CD14-positive monocyte (primary cell): ENCODE results near the gene GTF2H4. TPM values are rescaled to one million over a fixed set of nuclear protein-coding genes. Genes with fewer than 3 reads are reported as not detected.

Experiments
- DNase-seq, 3 donors: peaks; one replicate each; pipeline ENCODE4 v3.0.0-alpha.2; 2011 to 2022
- H2AFZ ChIP-seq: 2 replicates; pipeline ENCODE4 v1.6.0; 2012; ENCODE audit warnings: mild to moderate bottlenecking, low read depth, low read length, inconsistent platforms; ENCODE audit not compliant: insufficient read depth, poor library complexity, severe bottlenecking
- H3K27ac ChIP-seq, 2 donors: 1 replicate in 1 of 2; 2 replicates in 1 of 2; pipeline ENCODE4 v1.5.1; 2012 to 2013; ENCODE audit warnings: low read length in 2 of 2, control low read depth in 1 of 2, inconsistent platforms in 1 of 2, low read depth in 1 of 2, mild to moderate bottlenecking in 1 of 2
- H3K27me3 ChIP-seq, 2 donors: one replicate each; pipeline versions ENCODE4 v1.6.0 to v1.6.1; 2011 to 2013; ENCODE audit warnings: low read length in 2 of 2; ENCODE audit not compliant: control insufficient read depth in 2 of 2, insufficient read depth in 2 of 2
- H3K36me3 ChIP-seq, 2 donors: replicated peaks in 1 of 2; 1 replicate in 1 of 2; 2 replicates in 1 of 2; pipeline versions ENCODE4 v1.5.1 to v1.6.1; 2012 to 2013; ENCODE audit warnings: low read length in 2 of 2, control low read depth in 1 of 2, inconsistent platforms in 1 of 2, mild to moderate bottlenecking in 1 of 2; ENCODE audit not compliant: insufficient read depth in 2 of 2, control insufficient read depth in 1 of 2
- H3K4me1 ChIP-seq, 2 donors: 1 replicate in 1 of 2; 2 replicates in 1 of 2; pipeline versions ENCODE4 v1.5.1 to v1.6.1; 2012 to 2013; ENCODE audit warnings: low read length in 2 of 2, control low read depth in 1 of 2, inconsistent platforms in 1 of 2, mild to moderate bottlenecking in 1 of 2, moderate library complexity in 1 of 2; ENCODE audit not compliant: insufficient read depth in 2 of 2, control insufficient read depth in 1 of 2
- H3K4me2 ChIP-seq: replicated peaks from 2 replicates; pipeline ENCODE3; 2012; ENCODE audit warnings: low read length, moderate library complexity, mild to moderate bottlenecking; ENCODE audit not compliant: poor library complexity, severe bottlenecking; ENCODE audit errors: extremely low read depth
- H3K4me3 ChIP-seq, 3 experiments: fragments of 200-600 bp in 1 of 3; sonication (generic) in 1 of 3; replicated peaks in 1 of 3; 1 replicate in 2 of 3; 2 replicates in 1 of 3; pipeline ENCODE4 v1.5.1; 2011 to 2013; ENCODE audit warnings: low read length in 3 of 3, mild to moderate bottlenecking in 3 of 3, control low read depth in 2 of 3, low read depth in 2 of 3, inconsistent platforms in 1 of 3, moderate library complexity in 1 of 3
- H3K79me2 ChIP-seq: 2 replicates; pipeline ENCODE4 v1.6.0; 2012; ENCODE audit warnings: mild to moderate bottlenecking, control low read depth, inconsistent platforms, low read length, moderate library complexity; ENCODE audit not compliant: insufficient read depth
- H3K9ac ChIP-seq: 2 replicates; pipeline ENCODE4 v1.6.0; 2017; ENCODE audit warnings: low read length, mild to moderate bottlenecking; ENCODE audit not compliant: insufficient read depth, poor library complexity, severe bottlenecking
- H3K9me3 ChIP-seq, 2 donors: replicated peaks in 1 of 2; 1 replicate in 1 of 2; 2 replicates in 1 of 2; pipeline versions ENCODE4 v1.5.1 to v1.6.1; 2012 to 2013; ENCODE audit warnings: low read length in 2 of 2, control low read depth in 1 of 2; ENCODE audit not compliant: control insufficient read depth in 1 of 2, insufficient read depth in 1 of 2
- H4K20me1 ChIP-seq: 2 replicates; pipeline ENCODE4 v1.6.0; 2012; ENCODE audit warnings: mild to moderate bottlenecking, low read length, control low read depth, moderate library complexity; ENCODE audit not compliant: insufficient read depth
- H3K27ac Mint-ChIP-seq, 7 donors: one replicate each; pipeline ENCODE4 v1.8.0; 2020; ENCODE audit warnings: mild to moderate bottlenecking in 7 of 7, mixed read lengths in 7 of 7, moderate library complexity in 6 of 7, inconsistent platforms in 2 of 7
- H3K27me3 Mint-ChIP-seq, 3 donors: one replicate each; pipeline ENCODE4 v1.8.0; 2021 to 2022; ENCODE audit warnings: low read depth in 3 of 3, mild to moderate bottlenecking in 3 of 3, mixed read lengths in 3 of 3, moderate library complexity in 3 of 3, inconsistent platforms in 1 of 3
- H3K36me3 Mint-ChIP-seq, 2 donors: one replicate each; pipeline ENCODE4 v1.8.0; 2020; ENCODE audit warnings: mixed read lengths in 2 of 2, inconsistent platforms in 1 of 2, mild to moderate bottlenecking in 1 of 2
- H3K4me1 Mint-ChIP-seq: one replicate; pipeline ENCODE4 v1.8.0; 2020; ENCODE audit warnings: mild to moderate bottlenecking, mixed read lengths
- H3K4me3 Mint-ChIP-seq, 2 donors: one replicate each; pipeline ENCODE4 v1.8.0; 2020; ENCODE audit warnings: mild to moderate bottlenecking in 2 of 2, mixed read lengths in 2 of 2, moderate library complexity in 1 of 2
- H3K9me3 Mint-ChIP-seq, 7 donors: one replicate each; pipeline ENCODE4 v1.8.0; 2020 to 2022; ENCODE audit warnings: mixed read lengths in 7 of 7, mild to moderate bottlenecking in 6 of 7, moderate library complexity in 6 of 7, inconsistent platforms in 2 of 7
- CTCF ChIP-seq: fragments of 200-600 bp; IDR thresholded peaks from one replicate; pipeline ENCODE4 v1.8.0; 2022; ENCODE audit warnings: antibody characterized with exemption, mild to moderate bottlenecking
- WGBS: methylation state at CpG from one replicate; pipeline ENCODE4 v1.1.5; 2013; ENCODE audit warnings: missing lambda C conversion rate; ENCODE audit not compliant: insufficient coverage; 5-methylcytosine and 5-hydroxymethylcytosine counted together
- intact Hi-C, 2 donors: fragments of 100-400 bp; cut with micrococcal nuclease; formaldehyde crosslinking; loops; one replicate each; pipeline versions ENCODE4 v1.15.0 to v1.15.1; 2023
- polyA plus RNA-seq, 3 donors: library from polyadenylated mRNA; depleted of rRNA in 1 of 3; unstranded in 2 of 3; stranded (reverse) in 1 of 3; fragments of 300-500 nt in 2 of 3; fragments of >200 nt in 1 of 3; fragmentation: Illumina TruSeq in 2 of 3; gene quantifications; 1 replicate in 2 of 3; 2 replicates in 1 of 3; pipeline ENCODE4 v1.2.3, GENCODE V29; 2012 to 2021

The GTF2H4 gene
- polyA plus RNA-seq, 3 donors = 3.6 to 14.5 (median 6.0) TPM

GRCh38 chr6:30889921-30890645 lies 17.9 kb upstream of the GTF2H4 start:
- Histone ChIP-seq H3K79me2 (no peaks in the 10 kb centered on the region), H3K36me3 (no peaks in the 10 kb centered on the region)
- DNase-seq = no peak

More at GRCh38 chr6:30889921-30890645, 17.9 kb upstream of the GTF2H4 start:
- intact Hi-C loops = no loop called here
- WGBS = 92% methylated on average over 13 of the region's 14 CpGs
- H3K27ac ChIP-seq = no peak overlapping the region
- TF ChIP-seq CTCF = no peak
- peaks cover 0 to 4% of the 10 kb centered on the region in 2 donors for H3K36me3 Mint-ChIP-seq
- no peak overlapping the region for H2AFZ ChIP-seq
- peaks cover 10% of the 10 kb centered on the region for H3K4me1 Mint-ChIP-seq
- peaks cover 11 to 30% (median 19%) of the 10 kb centered on the region in 3 donors for H3K27me3 Mint-ChIP-seq
- H3K4me1 ChIP-seq = peaks cover 2 to 3% of the 10 kb centered on the region in 2 donors
- no peak overlapping the region for H3K4me3 ChIP-seq
- no peak overlapping the region for H3K4me2 ChIP-seq
- peak overlapping the region in 2 of 7 donors; percentile 41 to 47 for H3K27ac Mint-ChIP-seq
- H3K4me3 Mint-ChIP-seq = no peak overlapping the region
- H3K9me3 ChIP-seq = no peaks in the 10 kb centered on the region
- H3K9me3 Mint-ChIP-seq = no peaks in the 10 kb centered on the region
- H3K27me3 ChIP-seq = peaks cover 4 to 20% of the 10 kb centered on the region in 2 donors
- no peaks in the 10 kb centered on the region for H4K20me1 ChIP-seq
- H3K9ac ChIP-seq = no peak overlapping the region
